Activated CD4-positive, alpha-beta memory T cell treated with anti-CD3 and anti-CD28 coated beads, Interleukin-2, amount 10 ng/mL, durations not matched to agents 7 days and 5 days (primary cell): ENCODE results near the gene EIF5A2. TPM values are rescaled to one million over a fixed set of nuclear protein-coding genes. Genes with fewer than 3 reads are reported as not detected.
"Not testable (repeated sequence)": the region's sequence is repeated elsewhere in the genome, so short reads cannot be mapped to it uniquely, and the experiment has no call there.

Source experiments
- CTCF ChIA-PET: fragments of 350-600 bp; sonication (Branson Sonifier 250); formaldehyde crosslinking; loops from one replicate; lab custom pipeline; 2021; ENCODE audit warnings: antibody characterized with exemption, inconsistent platforms; lab: Charles Lee
- POLR2A ChIA-PET: fragments of 350-600 bp; sonication (Branson Sonifier 250); formaldehyde crosslinking; loops from one replicate; lab custom pipeline; 2021; ENCODE audit warnings: antibody characterized with exemption; lab: Charles Lee
- DNase-seq: peaks from one replicate; pipeline ENCODE4 v3.0.0-alpha.2; 2020
- H3K27ac Mint-ChIP-seq: one replicate; pipeline ENCODE4 v1.8.0; 2021; ENCODE audit warnings: mild to moderate bottlenecking, mixed read lengths
- H3K27me3 Mint-ChIP-seq: one replicate; pipeline ENCODE4 v1.8.0; 2021; ENCODE audit warnings: mixed read lengths
- H3K36me3 Mint-ChIP-seq: one replicate; pipeline ENCODE4 v1.8.0; 2021; ENCODE audit warnings: low read depth, mixed read lengths
- H3K4me1 Mint-ChIP-seq: one replicate; pipeline ENCODE4 v1.8.0; 2021; ENCODE audit warnings: mixed read lengths
- H3K4me3 Mint-ChIP-seq: one replicate; pipeline ENCODE4 v1.8.0; 2021; ENCODE audit warnings: mild to moderate bottlenecking, mixed read lengths
- H3K9me3 Mint-ChIP-seq: one replicate; pipeline ENCODE4 v1.8.0; 2021; ENCODE audit warnings: mixed read lengths
- total RNA-seq, 2 experiments: library from RNA; stranded (reverse); gene quantifications; one replicate each; pipeline ENCODE4 v1.2.3, GENCODE V29; 2021

EIF5A2 gene
- total RNA-seq = 10 to 100 TPM; 13.0 to 15.5 TPM

DNA sequence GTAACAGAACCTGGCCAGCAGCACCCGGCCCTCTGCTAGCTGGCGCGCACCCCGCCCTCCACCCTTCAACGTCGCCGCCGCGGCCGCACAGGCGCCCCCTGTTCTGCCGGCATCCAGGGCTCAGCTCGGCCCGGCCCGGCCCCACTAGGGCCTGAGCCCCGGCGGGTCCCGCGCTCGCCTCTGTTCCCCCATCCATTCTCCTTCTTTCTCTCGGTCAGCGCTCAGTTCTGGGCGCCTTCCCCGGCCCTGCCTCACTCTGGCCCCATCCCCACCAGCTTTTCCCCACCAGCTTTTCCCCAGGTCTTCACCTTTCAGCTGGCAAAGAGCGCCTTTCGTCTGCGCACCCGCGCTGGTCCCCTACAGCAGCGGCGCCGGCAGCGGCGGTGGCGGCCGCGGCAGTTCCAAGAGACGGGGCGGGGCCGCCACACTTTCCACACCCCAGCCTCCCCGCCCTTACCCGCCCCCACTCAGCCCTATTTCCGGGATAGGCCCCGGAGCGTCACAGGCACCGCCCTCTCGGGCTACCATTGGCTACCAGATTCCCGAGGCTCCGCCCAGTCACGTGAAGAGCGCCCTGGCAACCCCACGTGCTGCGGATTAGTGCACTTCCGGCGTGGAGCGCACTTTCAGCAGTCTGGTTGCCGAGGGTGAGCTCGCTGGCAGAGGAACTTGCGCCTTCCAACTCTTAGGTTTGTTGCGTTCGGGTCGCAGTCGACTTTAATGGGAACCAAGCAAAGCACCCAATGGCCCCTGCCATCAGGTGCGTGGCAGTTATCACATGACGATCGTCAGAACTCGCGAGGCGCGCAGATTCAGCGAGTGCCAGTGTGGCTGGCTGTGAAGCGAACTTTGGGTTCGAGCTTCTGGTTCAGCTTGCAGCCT is at the start of gene EIF5A2:
Gene EIF5A2 (minus strand): TSS at position 403 of the 882 bp plus-strand sequence. CDS start 831 bp downstream, outside the sequence.
- Mint-ChIP-seq H3K36me3 (peaks cover 11% of the 10 kb centered on the region), H3K9me3 (peaks cover 7% of the 10 kb centered on the region), H3K4me1 (peaks cover 28% of the 10 kb centered on the region), H3K27ac (peak within 1 kb of the TSS; percentile 84), H3K4me3 (peak within 1 kb of the TSS; percentile 96), H3K27me3 (peaks cover 19% of the 10 kb centered on the region)
- CTCF ChIA-PET = interaction anchor here (1.9 kb wide), 1 partner anchor 39 kb away, joined by 8 read pairs; the partner anchor contains the start of gene RPL22L1
- POLR2A ChIA-PET = interaction anchor here (0.7 to 2.1 kb wide), 9 partner anchors 13 to 552 kb away, joined by 3 to 52 read pairs (median 4); partner anchors contain the start of genes RPL22L1 and TNIK
- peak; percentile 96 for DNase-seq

DNA sequence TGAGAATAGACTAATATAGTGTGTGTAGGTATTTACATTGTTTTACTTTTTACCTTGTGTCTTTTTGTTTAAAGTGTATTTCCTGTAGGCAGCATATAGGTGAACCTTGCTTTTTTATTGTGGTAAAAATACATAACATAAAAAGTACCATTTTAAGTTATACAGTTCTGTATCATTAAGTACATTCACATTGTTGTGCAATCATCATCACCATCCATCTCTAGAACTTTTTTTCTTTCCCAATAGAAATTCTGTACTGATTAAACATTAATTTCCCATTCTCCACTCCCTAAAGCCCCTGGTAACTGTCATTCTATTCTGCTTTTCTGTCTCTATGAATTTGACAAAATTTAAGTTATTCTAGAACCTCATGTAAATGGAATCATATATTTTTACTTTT is 48.2 kb upstream of the EIF5A2 start:
- ChIA-PET CTCF (no interaction called here), POLR2A (no interaction called here)
- no peaks in the 10 kb centered on the region for H3K4me1 Mint-ChIP-seq
- H3K27me3 Mint-ChIP-seq = peaks cover 21% of the 10 kb centered on the region
- no peak for DNase-seq
- H3K9me3 Mint-ChIP-seq = no peaks in the 10 kb centered on the region
- no peaks in the 10 kb centered on the region for H3K36me3 Mint-ChIP-seq
- H3K27ac Mint-ChIP-seq = no peak overlapping the region
- H3K4me3 Mint-ChIP-seq = no peak overlapping the region

DNA sequence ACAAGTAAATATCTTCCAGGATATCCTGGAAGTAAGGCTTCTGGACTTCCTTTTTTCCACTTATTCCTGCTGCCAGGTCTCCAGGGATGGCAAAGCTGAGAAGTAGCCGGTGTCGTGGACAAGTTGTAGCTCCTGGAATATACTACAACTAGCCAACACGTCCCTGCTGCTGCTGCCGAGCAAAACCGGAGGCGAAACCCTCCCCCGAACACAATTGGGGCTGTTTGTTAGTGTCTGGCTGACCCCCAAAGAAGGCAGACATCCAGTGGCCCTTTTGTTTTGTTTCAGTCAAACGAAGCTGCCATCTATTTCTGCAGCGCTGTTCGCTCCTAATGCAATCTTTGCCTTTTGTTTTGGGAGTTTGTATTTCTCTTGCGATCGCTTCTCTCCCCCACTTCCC is 45.3 kb upstream of the EIF5A2 start:
- no peak overlapping the region for H3K27ac Mint-ChIP-seq
- no peaks in the 10 kb centered on the region for H3K4me1 Mint-ChIP-seq
- no peak overlapping the region for H3K4me3 Mint-ChIP-seq
- no peaks in the 10 kb centered on the region for H3K36me3 Mint-ChIP-seq
- peaks cover 21% of the 10 kb centered on the region for H3K27me3 Mint-ChIP-seq
- H3K9me3 Mint-ChIP-seq = no peaks in the 10 kb centered on the region
- ChIA-PET CTCF (no interaction called here), POLR2A (no interaction called here)
- no peak for DNase-seq

DNA sequence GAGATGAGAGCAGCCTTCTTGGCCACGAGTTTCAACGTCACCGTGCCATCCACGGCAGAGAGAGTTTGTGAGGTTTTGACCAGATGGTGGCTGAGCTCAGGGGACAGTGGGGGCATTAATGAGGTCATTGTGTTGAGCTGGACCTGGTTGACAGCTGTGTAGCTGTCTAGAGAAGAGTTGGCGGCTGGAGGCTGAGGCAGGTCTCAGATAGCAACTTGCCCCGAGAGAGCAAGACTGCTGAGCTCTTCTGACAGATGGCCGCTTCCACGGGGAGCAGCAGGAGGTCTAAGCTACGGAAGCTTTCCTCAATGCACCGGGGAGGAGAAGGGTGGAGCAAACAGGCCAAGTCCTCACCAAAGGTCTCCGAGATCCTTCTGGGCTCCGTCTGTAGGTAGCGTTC is 44.8 kb upstream of the EIF5A2 start:
- H3K4me3 Mint-ChIP-seq = no peak overlapping the region
- H3K27ac Mint-ChIP-seq = no peak overlapping the region
- no peaks in the 10 kb centered on the region for H3K4me1 Mint-ChIP-seq
- ChIA-PET POLR2A (no interaction called here), CTCF (no interaction called here)
- peaks cover 21% of the 10 kb centered on the region for H3K27me3 Mint-ChIP-seq
- H3K9me3 Mint-ChIP-seq = no peaks in the 10 kb centered on the region
- no peaks in the 10 kb centered on the region for H3K36me3 Mint-ChIP-seq
- DNase-seq = no peak

DNA sequence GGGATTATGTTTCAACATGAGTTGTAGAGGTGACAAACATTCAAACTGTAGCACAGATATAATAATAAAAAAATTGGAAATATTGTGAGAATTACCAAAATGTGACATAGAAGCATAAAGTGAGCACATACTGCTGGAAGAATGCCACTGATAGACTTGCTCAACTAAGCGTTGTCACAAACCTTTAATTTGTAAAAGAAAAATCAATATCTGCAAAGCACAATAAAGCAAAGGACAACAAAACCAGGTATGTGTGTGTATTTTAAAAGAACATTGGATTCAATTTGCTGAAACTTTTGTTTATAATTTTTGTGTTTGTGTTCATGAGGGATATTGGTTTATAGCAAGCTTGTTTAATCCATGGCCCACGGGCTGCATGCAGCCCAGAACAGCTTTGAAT is 40.8 kb upstream of the EIF5A2 start:
- no peak overlapping the region for H3K4me3 Mint-ChIP-seq
- H3K36me3 Mint-ChIP-seq = no peaks in the 10 kb centered on the region
- H3K4me1 Mint-ChIP-seq = no peaks in the 10 kb centered on the region
- ChIA-PET POLR2A (no interaction called here), CTCF (no interaction called here)
- peaks cover 4% of the 10 kb centered on the region for H3K27me3 Mint-ChIP-seq
- H3K27ac Mint-ChIP-seq = no peak overlapping the region
- no peak for DNase-seq
- H3K9me3 Mint-ChIP-seq = no peaks in the 10 kb centered on the region

DNA sequence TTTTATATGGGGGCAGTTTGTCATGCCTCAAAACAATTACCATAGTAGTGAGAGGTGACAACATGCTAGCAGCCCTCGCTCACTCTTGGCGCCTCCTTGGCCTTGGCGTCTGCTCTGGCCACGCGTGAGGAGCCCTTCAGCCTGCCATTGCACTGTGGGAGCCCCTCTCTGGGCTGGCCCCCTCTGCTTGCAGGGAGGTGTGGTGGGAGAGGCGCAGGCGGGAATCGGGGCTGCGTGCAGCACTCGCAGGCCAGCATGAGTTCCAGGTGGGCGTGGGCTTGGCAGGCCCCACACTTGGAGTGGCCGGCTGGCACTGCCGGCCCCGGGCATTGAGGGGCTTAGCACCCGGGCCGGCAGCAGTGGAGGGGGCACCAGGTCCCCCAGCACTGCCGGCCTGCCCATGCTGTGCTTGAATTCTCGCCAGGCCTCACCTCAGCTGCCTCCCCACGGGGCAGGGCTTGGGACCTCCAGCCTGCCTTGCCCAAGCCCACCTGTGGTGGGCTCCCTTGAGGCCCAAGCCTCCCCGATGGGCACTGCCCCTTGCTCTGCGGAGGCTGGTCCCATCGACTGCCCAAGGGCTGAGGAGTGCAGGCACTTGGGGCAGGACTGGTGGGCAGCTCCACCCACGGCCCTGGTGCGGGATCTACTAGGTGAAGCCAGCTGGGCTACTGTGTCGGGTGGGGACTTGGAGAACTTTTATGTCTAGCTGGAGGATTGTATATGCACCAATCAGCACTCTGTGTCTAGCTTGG is 38.8 kb upstream of the EIF5A2 start:
- ChIA-PET POLR2A (no interaction called here), CTCF (no interaction called here)
- no peaks in the 10 kb centered on the region for H3K9me3 Mint-ChIP-seq
- H3K27me3 Mint-ChIP-seq = peaks cover 4% of the 10 kb centered on the region
- no peaks in the 10 kb centered on the region for H3K36me3 Mint-ChIP-seq
- H3K4me1 Mint-ChIP-seq = no peaks in the 10 kb centered on the region
- H3K27ac Mint-ChIP-seq = no peak overlapping the region
- no peak overlapping the region for H3K4me3 Mint-ChIP-seq
- DNase-seq = no peak

DNA sequence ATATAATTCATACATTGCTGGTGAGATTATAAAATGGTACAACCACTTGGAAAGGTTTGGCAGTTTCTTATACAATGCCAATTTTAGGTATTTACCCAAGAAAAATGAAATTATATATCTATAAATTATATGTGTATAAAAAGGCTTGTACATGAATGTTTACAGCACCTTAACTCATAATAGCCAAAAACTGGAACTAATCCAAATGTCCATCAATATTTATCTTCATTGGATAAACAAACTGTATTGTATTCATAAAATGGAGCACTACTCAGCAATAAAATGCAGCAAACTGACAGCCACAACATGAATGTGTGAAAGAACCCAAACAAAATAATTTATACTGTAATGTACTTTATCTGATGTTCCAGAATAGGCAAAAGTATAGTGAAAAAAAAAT is 33.6 kb upstream of the EIF5A2 start:
- ChIA-PET CTCF (no interaction called here), POLR2A (no interaction called here)
- no peak for DNase-seq
- Mint-ChIP-seq H3K4me3 (no peak overlapping the region), H3K27ac (no peak overlapping the region), H3K9me3 (no peaks in the 10 kb centered on the region), H3K36me3 (no peaks in the 10 kb centered on the region), H3K4me1 (no peaks in the 10 kb centered on the region), H3K27me3 (peaks cover 16% of the 10 kb centered on the region)

DNA sequence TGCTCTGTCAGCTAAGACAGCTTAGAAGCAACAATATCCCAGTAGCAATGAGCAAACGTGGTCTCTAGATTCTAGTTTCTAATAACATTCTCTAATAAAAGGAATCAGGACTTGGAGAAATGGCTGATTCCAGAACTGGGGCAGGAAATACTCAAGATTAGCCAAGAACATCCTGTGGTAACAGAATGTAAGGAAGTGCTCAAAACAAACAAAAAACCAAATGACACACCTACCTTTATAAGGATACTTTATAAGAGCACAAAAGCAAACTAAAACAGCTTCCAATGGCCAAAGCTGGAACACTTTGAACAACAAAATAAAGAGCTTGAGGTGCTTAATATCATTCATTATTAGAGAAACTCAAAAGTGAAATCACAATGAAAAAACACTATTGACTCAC is 33.1 kb upstream of the EIF5A2 start:
- no peak overlapping the region for H3K27ac Mint-ChIP-seq
- ChIA-PET CTCF (no interaction called here), POLR2A (no interaction called here)
- peaks cover 16% of the 10 kb centered on the region for H3K27me3 Mint-ChIP-seq
- H3K4me3 Mint-ChIP-seq = no peak overlapping the region
- no peak for DNase-seq
- H3K4me1 Mint-ChIP-seq = no peaks in the 10 kb centered on the region
- no peaks in the 10 kb centered on the region for H3K9me3 Mint-ChIP-seq
- no peaks in the 10 kb centered on the region for H3K36me3 Mint-ChIP-seq

DNA sequence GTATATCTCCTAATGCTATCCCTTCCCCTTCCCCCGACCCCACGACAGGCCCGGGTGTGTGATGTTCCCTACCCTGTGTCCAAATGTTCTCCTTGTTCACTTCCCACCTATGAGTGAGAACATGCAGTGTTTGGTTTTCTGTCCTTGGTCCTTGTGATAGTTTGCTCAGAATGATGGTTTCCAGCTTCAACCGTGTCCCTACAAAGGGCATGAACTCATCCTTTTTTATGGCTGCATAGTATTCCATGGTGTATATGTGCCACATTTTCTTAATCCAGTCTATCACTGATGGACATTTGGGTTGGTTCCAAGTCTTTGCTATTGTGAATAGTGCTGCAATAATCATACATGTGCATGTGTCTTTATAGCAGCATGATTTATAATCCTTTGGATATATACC is 24.6 kb upstream of the EIF5A2 start:
- DNase-seq, H3K4me1 Mint-ChIP-seq, H3K27ac Mint-ChIP-seq, POLR2A ChIA-PET, H3K36me3 Mint-ChIP-seq, H3K4me3 Mint-ChIP-seq, H3K9me3 Mint-ChIP-seq, CTCF ChIA-PET: not testable (repeated sequence)
- H3K27me3 Mint-ChIP-seq = peaks cover 31% of the 10 kb centered on the region

DNA sequence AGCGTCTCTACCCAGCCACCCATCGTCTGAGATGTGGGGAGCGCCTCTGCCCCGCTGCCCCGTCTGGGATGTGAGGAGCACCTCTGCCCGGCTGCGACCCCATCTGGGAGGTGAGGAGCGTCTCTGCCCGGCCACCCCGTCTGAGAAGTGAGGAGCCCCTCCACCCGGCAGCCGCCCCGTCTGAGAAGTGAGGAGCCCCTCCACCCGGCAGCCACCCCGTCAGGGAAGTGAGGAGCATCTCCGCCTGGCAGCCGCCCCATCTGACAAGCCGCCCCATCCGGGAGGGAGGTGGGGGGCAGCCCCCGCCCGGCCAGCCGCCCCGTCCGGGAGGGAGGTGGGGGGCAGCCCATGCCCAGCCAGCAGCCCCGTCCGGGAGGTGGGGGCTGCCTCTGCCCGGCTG is 15.1 kb upstream of the EIF5A2 start:
- peaks cover 20% of the 10 kb centered on the region for H3K9me3 Mint-ChIP-seq
- DNase-seq, H3K4me3 Mint-ChIP-seq, H3K27ac Mint-ChIP-seq, H3K36me3 Mint-ChIP-seq, POLR2A ChIA-PET, H3K4me1 Mint-ChIP-seq, CTCF ChIA-PET: not testable (repeated sequence)
- H3K27me3 Mint-ChIP-seq = peaks cover 14% of the 10 kb centered on the region

DNA sequence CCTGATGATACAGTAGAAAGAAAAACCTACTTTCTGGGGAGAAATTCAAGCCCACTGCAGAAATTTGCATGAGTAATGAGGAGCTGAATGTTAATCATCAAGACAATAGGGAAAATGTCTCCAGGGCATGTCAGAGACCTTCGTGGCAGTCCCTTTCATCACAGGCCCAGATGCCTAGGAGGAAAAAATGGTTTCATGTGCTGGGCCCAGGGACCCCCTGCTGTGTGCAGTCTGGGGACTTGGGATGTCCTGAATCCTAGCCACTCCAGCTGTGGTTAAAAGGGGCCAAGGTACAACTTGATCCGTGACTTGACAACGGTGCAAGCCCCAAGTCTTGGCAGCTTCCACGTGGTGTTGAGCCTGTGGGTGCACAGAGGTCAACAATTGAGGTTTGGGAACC is 10.3 kb upstream of the EIF5A2 start:
- DNase-seq = no peak
- peaks cover 29% of the 10 kb centered on the region for H3K27me3 Mint-ChIP-seq
- H3K27ac Mint-ChIP-seq = no peak overlapping the region
- H3K36me3 Mint-ChIP-seq = peaks cover 4% of the 10 kb centered on the region
- H3K9me3 Mint-ChIP-seq = peaks cover 28% of the 10 kb centered on the region
- no peak overlapping the region for H3K4me3 Mint-ChIP-seq
- CTCF ChIA-PET = no interaction called here
- POLR2A ChIA-PET = no interaction called here
- H3K4me1 Mint-ChIP-seq = no peaks in the 10 kb centered on the region

DNA sequence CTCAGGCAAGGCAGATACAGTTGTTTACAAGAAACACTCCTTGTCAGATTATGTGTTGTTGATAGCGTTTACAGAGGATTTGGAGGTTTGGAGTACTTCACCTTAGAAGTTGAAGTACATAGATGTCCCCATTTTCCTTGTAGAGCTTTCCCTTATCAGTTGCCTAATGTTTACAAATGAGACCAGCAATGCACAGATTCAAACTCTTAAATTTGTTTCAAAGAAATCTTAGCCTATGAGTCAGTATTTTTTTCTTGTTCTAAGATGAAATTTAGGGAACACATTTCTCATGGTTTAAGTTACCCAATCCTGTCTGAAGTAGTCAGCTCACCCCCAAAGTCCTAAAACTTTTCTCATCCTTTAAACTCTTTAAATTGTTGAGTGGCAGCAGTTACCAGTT is 6.3 kb upstream of the EIF5A2 start:
- ChIA-PET POLR2A (no interaction called here), CTCF (no interaction called here)
- no peak for DNase-seq

DNA sequence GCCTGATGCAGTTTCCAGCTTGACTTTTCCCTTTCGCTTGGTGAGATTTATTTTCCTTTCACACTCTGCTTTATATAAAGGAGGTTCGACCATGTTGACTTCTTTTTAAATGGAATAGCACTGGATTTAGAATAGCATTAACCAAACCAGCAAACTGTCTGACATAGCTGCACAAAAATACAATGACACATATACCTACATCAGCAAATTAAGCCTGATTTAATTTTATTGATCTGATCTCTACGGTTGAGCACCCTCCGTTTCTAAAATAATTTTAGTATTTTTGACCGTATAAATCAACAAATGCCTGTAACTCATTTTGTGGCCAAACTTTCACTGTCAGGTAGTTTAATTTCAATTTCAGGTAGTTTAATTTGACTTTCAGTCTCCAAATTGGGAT is 5.8 kb upstream of the EIF5A2 start:
- DNase-seq = no peak
- CTCF ChIA-PET = no interaction called here
- Mint-ChIP-seq H3K9me3 (peaks cover 21% of the 10 kb centered on the region), H3K27me3 (peaks cover 35% of the 10 kb centered on the region), H3K36me3 (no peaks in the 10 kb centered on the region), H3K4me1 (peaks cover 4% of the 10 kb centered on the region), H3K4me3 (no peak overlapping the region), H3K27ac (no peak overlapping the region)
- POLR2A ChIA-PET = no interaction called here

More for the DNA sequence above, 6.3 kb upstream of the EIF5A2 start:
- H3K27me3 Mint-ChIP-seq = peaks cover 31% of the 10 kb centered on the region
- no peak overlapping the region for H3K4me3 Mint-ChIP-seq
- peaks cover 21% of the 10 kb centered on the region for H3K9me3 Mint-ChIP-seq
- no peaks in the 10 kb centered on the region for H3K36me3 Mint-ChIP-seq
- H3K4me1 Mint-ChIP-seq = no peaks in the 10 kb centered on the region
- H3K27ac Mint-ChIP-seq = no peak overlapping the region
